ENCODE data around the gene VEGFB.

GRCh38 chr11:64209563-64209843 lies 24.9 kb upstream of the VEGFB start:
- TF ChIP-seq POLR2A (IDR thresholded peaks at IDR 0.05), result no peak
- TF ChIP-seq CTCF (IDR thresholded peaks at IDR 0.05), result no peak
- TF ChIP-seq POLR2AphosphoS5 (IDR thresholded peaks at IDR 0.05; ENCODE audit: insufficient read depth in 1 of 2, low read depth in 1 of 2), result no peak
